ENCODE data around the gene ALK.

Gene ALK

GRCh38 chr2:29509878-29510277 is 411.5 kb downstream of the ALK start:
- H3K9me3 ChIP-seq (ENCODE audit: control insufficient read depth, low read length), result no peaks in the 10 kb centered on the region
- H3K36me3 ChIP-seq (ENCODE audit: control insufficient read depth, insufficient read depth, low read length, severe bottlenecking), result no peaks in the 10 kb centered on the region
- H3K4me1 ChIP-seq (ENCODE audit: control insufficient read depth, insufficient read depth, low read length), result peaks cover 10% of the 10 kb centered on the region
- DNase-seq (ENCODE audit: low read depth), result no peak
- no peak overlapping the region for H3K9ac ChIP-seq (ENCODE audit: low read length)
- no peak overlapping the region for H3K4me3 ChIP-seq (ENCODE audit: low read length)
- no peaks in the 10 kb centered on the region for H3K27me3 ChIP-seq (replicated peaks; ENCODE audit: control insufficient read depth, insufficient read depth, low read length)

GRCh38 chr2:29509397-29509796 is 412.0 kb downstream of the ALK start:
- H3K36me3 ChIP-seq (ENCODE audit: control insufficient read depth, insufficient read depth, low read length, severe bottlenecking), result no peaks in the 10 kb centered on the region
- peaks cover 10% of the 10 kb centered on the region for H3K4me1 ChIP-seq (ENCODE audit: control insufficient read depth, insufficient read depth, low read length)
- no peaks in the 10 kb centered on the region for H3K9me3 ChIP-seq (ENCODE audit: control insufficient read depth, low read length)
- no peaks in the 10 kb centered on the region for H3K27me3 ChIP-seq (replicated peaks; ENCODE audit: control insufficient read depth, insufficient read depth, low read length)
- DNase-seq (ENCODE audit: low read depth), result peak; percentile 42
- H3K9ac ChIP-seq (ENCODE audit: low read length), result no peak overlapping the region
- H3K4me3 ChIP-seq (ENCODE audit: low read length), result no peak overlapping the region

GRCh38 chr2:29504746-29505145 is 416.6 kb downstream of the ALK start:
- Histone ChIP-seq H3K9me3 (ENCODE audit: control insufficient read depth, low read length) (no peaks in the 10 kb centered on the region), H3K36me3 (ENCODE audit: control insufficient read depth, insufficient read depth, low read length, severe bottlenecking) (no peaks in the 10 kb centered on the region), H3K4me1 (ENCODE audit: control insufficient read depth, insufficient read depth, low read length) (peaks cover 19% of the 10 kb centered on the region), H3K4me3 (ENCODE audit: low read length) (no peak overlapping the region), H3K9ac (ENCODE audit: low read length) (no peak overlapping the region), H3K27me3 (replicated peaks; ENCODE audit: control insufficient read depth, insufficient read depth, low read length) (peaks cover 6% of the 10 kb centered on the region)
- DNase-seq (ENCODE audit: low read depth), result no peak

- H3K9me3 ChIP-seq (ENCODE audit: control insufficient read depth, low read length), result no peaks in the 10 kb centered on the region
- no peak overlapping the region for H3K4me3 ChIP-seq (ENCODE audit: low read length)
- no peak overlapping the region for H3K9ac ChIP-seq (ENCODE audit: low read length)
- H3K36me3 ChIP-seq (ENCODE audit: control insufficient read depth, insufficient read depth, low read length, severe bottlenecking), result no peaks in the 10 kb centered on the region
- H3K4me1 ChIP-seq (ENCODE audit: control insufficient read depth, insufficient read depth, low read length), result peaks cover 13% of the 10 kb centered on the region
- peaks cover 6% of the 10 kb centered on the region for H3K27me3 ChIP-seq (replicated peaks; ENCODE audit: control insufficient read depth, insufficient read depth, low read length)
- peak; percentile 24 for DNase-seq (ENCODE audit: low read depth)
Measured at GRCh38 chr2:29502460-29502911, 418.9 kb downstream of the ALK start.

GRCh38 chr2:29497375-29497774 is 424.0 kb downstream of the ALK start:
- Histone ChIP-seq H3K4me1 (ENCODE audit: control insufficient read depth, insufficient read depth, low read length) (peaks cover 17% of the 10 kb centered on the region), H3K9ac (ENCODE audit: low read length) (no peak overlapping the region), H3K27me3 (replicated peaks; ENCODE audit: control insufficient read depth, insufficient read depth, low read length) (peaks cover 6% of the 10 kb centered on the region), H3K9me3 (ENCODE audit: control insufficient read depth, low read length) (no peaks in the 10 kb centered on the region), H3K4me3 (ENCODE audit: low read length) (no peak overlapping the region), H3K36me3 (ENCODE audit: control insufficient read depth, insufficient read depth, low read length, severe bottlenecking) (no peaks in the 10 kb centered on the region)
- DNase-seq (ENCODE audit: low read depth), result no peak

- H3K9me3 ChIP-seq (ENCODE audit: control insufficient read depth, low read length), result no peaks in the 10 kb centered on the region
- H3K27me3 ChIP-seq (replicated peaks; ENCODE audit: control insufficient read depth, insufficient read depth, low read length), result peaks cover 6% of the 10 kb centered on the region
- H3K9ac ChIP-seq (ENCODE audit: low read length), result no peak overlapping the region
- no peak for DNase-seq (ENCODE audit: low read depth)
- H3K4me3 ChIP-seq (ENCODE audit: low read length), result no peak overlapping the region
- peaks cover 9% of the 10 kb centered on the region for H3K4me1 ChIP-seq (ENCODE audit: control insufficient read depth, insufficient read depth, low read length)
- H3K36me3 ChIP-seq (ENCODE audit: control insufficient read depth, insufficient read depth, low read length, severe bottlenecking), result no peaks in the 10 kb centered on the region
Measured at GRCh38 chr2:29496198-29496597, 425.2 kb downstream of the ALK start.

- DNase-seq (ENCODE audit: low read depth), result peak; percentile 15
- Histone ChIP-seq H3K27me3 (replicated peaks; ENCODE audit: control insufficient read depth, insufficient read depth, low read length) (peaks cover 2% of the 10 kb centered on the region), H3K36me3 (ENCODE audit: control insufficient read depth, insufficient read depth, low read length, severe bottlenecking) (no peaks in the 10 kb centered on the region), H3K4me1 (ENCODE audit: control insufficient read depth, insufficient read depth, low read length) (peaks cover 9% of the 10 kb centered on the region), H3K9me3 (ENCODE audit: control insufficient read depth, low read length) (no peaks in the 10 kb centered on the region), H3K4me3 (ENCODE audit: low read length) (no peak overlapping the region), H3K9ac (ENCODE audit: low read length) (no peak overlapping the region)
Measured at GRCh38 chr2:29495536-29496060, 425.8 kb downstream of the ALK start.

- no peak for DNase-seq (ENCODE audit: low read depth)
- no peak overlapping the region for H3K4me3 ChIP-seq (ENCODE audit: low read length)
- no peaks in the 10 kb centered on the region for H3K27me3 ChIP-seq (replicated peaks; ENCODE audit: control insufficient read depth, insufficient read depth, low read length)
- no peaks in the 10 kb centered on the region for H3K36me3 ChIP-seq (ENCODE audit: control insufficient read depth, insufficient read depth, low read length, severe bottlenecking)
- H3K9me3 ChIP-seq (ENCODE audit: control insufficient read depth, low read length), result no peaks in the 10 kb centered on the region
- H3K9ac ChIP-seq (ENCODE audit: low read length), result no peak overlapping the region
- peaks cover 9% of the 10 kb centered on the region for H3K4me1 ChIP-seq (ENCODE audit: control insufficient read depth, insufficient read depth, low read length)
Measured at GRCh38 chr2:29495068-29495467, 426.3 kb downstream of the ALK start.

GRCh38 chr2:29492701-29493100 is 428.7 kb downstream of the ALK start:
- H3K4me1 ChIP-seq (ENCODE audit: control insufficient read depth, insufficient read depth, low read length), result peaks cover 9% of the 10 kb centered on the region
- peak; percentile 18 for DNase-seq (ENCODE audit: low read depth)

GRCh38 chr2:29490045-29490444 is 431.3 kb downstream of the ALK start:
- peaks cover 5% of the 10 kb centered on the region for H3K9me3 ChIP-seq (ENCODE audit: control insufficient read depth, low read length)
- H3K27me3 ChIP-seq (replicated peaks; ENCODE audit: control insufficient read depth, insufficient read depth, low read length), result no peaks in the 10 kb centered on the region
- H3K36me3 ChIP-seq (ENCODE audit: control insufficient read depth, insufficient read depth, low read length, severe bottlenecking), result no peaks in the 10 kb centered on the region
- no peak for DNase-seq (ENCODE audit: low read depth)
- H3K4me1 ChIP-seq (ENCODE audit: control insufficient read depth, insufficient read depth, low read length), result peaks cover under 1% of the 10 kb centered on the region
- no peak overlapping the region for H3K4me3 ChIP-seq (ENCODE audit: low read length)
- no peak overlapping the region for H3K9ac ChIP-seq (ENCODE audit: low read length)

More at GRCh38 chr2:29492701-29493100, 428.7 kb downstream of the ALK start:
- H3K9me3 ChIP-seq (ENCODE audit: control insufficient read depth, low read length), result no peaks in the 10 kb centered on the region
- no peak overlapping the region for H3K4me3 ChIP-seq (ENCODE audit: low read length)
- no peaks in the 10 kb centered on the region for H3K27me3 ChIP-seq (replicated peaks; ENCODE audit: control insufficient read depth, insufficient read depth, low read length)
- no peaks in the 10 kb centered on the region for H3K36me3 ChIP-seq (ENCODE audit: control insufficient read depth, insufficient read depth, low read length, severe bottlenecking)
- no peak overlapping the region for H3K9ac ChIP-seq (ENCODE audit: low read length)

GRCh38 chr2:29489568-29489967 is 431.8 kb downstream of the ALK start:
- Histone ChIP-seq H3K27me3 (replicated peaks; ENCODE audit: control insufficient read depth, insufficient read depth, low read length) (no peaks in the 10 kb centered on the region), H3K9ac (ENCODE audit: low read length) (no peak overlapping the region), H3K4me3 (ENCODE audit: low read length) (no peak overlapping the region), H3K4me1 (ENCODE audit: control insufficient read depth, insufficient read depth, low read length) (no peaks in the 10 kb centered on the region), H3K36me3 (ENCODE audit: control insufficient read depth, insufficient read depth, low read length, severe bottlenecking) (no peaks in the 10 kb centered on the region), H3K9me3 (ENCODE audit: control insufficient read depth, low read length) (peaks cover 10% of the 10 kb centered on the region)
- DNase-seq (ENCODE audit: low read depth), result no peak

GRCh38 chr2:29487967-29488555 is 433.3 kb downstream of the ALK start:
- no peak overlapping the region for H3K4me3 ChIP-seq (ENCODE audit: low read length)
- H3K9ac ChIP-seq (ENCODE audit: low read length), result no peak overlapping the region
- H3K27me3 ChIP-seq (replicated peaks; ENCODE audit: control insufficient read depth, insufficient read depth, low read length), result no peaks in the 10 kb centered on the region
- DNase-seq (ENCODE audit: low read depth), result peak; percentile 2
- no peaks in the 10 kb centered on the region for H3K36me3 ChIP-seq (ENCODE audit: control insufficient read depth, insufficient read depth, low read length, severe bottlenecking)
- H3K9me3 ChIP-seq (ENCODE audit: control insufficient read depth, low read length), result peaks cover 13% of the 10 kb centered on the region
- no peaks in the 10 kb centered on the region for H3K4me1 ChIP-seq (ENCODE audit: control insufficient read depth, insufficient read depth, low read length)

Measured in adipocyte (in vitro differentiated cells).